Inflammatory macrophage treated with lipopolysaccharide for 1 hour (primary cell): Measurements from ENCODE around the gene BTLA.
"Not testable (repeated sequence)": the region's sequence is repeated elsewhere in the genome, so short reads cannot be mapped to it uniquely, and the experiment has no call there.

Experiments used
- DNase-seq, 2 donors: peaks; one replicate each; pipeline ENCODE4 v3.0.0-alpha.2; 2020 to 2022

BTLA gene

GRCh38 chr3:112489674-112490479 is 9.4 kb downstream of the BTLA start:
- DNase-seq: no peak

DNA sequence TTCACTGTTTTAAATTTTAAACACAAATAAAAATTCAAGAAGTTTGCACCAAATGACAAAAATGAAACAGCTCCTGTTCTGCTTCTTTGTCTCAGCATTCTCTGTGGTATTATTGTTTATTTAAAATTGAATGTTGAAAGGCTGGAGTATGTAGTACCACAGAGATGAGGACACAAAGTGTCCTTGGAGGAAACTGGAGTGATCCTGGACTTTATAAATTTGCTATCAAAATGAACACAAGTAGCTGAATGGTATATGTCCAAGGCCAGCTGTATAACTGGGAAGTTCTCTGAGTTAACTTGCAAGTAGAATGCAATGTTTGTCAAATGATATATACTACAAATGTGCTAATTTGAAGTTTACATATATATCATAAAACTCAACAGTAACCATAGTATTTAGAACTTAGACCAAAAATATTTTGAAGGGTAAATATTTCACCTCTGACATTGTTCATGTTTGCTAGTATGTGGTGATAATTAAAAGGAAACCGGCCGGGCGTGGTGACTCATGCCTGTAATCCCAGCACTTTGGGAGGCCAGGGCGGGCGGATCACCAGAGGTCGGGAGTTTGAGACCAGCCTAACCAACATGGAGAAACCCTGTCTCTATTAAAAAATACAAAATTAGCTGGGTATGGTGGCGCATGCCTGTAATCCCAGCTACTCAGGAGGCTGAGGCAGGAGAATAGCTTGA is 12.3 kb downstream of the BTLA start:
- DNase-seq: no peak

DNA sequence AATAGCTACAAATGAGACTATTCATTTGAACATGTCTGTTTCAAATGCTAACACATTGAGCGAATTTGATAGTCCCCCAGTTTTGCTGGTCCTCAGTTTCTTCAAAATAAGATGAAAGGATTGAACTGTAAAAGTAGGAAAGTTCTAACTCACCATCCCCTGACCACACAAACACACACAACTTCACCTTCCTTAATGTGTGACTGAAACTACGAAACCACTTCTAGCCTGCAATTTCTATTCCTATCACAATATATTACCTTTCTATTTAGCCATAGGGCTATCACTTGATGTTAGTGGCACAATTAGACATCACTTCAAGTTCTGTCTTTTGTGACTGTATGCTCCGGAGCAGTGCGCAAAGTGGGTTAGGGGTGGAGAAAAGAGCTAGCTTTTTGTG is 14.9 kb downstream of the BTLA start:
- no peak for DNase-seq

GRCh38 chr3:112482675-112483074 is 16.6 kb downstream of the BTLA start:
- DNase-seq: no peak

DNA sequence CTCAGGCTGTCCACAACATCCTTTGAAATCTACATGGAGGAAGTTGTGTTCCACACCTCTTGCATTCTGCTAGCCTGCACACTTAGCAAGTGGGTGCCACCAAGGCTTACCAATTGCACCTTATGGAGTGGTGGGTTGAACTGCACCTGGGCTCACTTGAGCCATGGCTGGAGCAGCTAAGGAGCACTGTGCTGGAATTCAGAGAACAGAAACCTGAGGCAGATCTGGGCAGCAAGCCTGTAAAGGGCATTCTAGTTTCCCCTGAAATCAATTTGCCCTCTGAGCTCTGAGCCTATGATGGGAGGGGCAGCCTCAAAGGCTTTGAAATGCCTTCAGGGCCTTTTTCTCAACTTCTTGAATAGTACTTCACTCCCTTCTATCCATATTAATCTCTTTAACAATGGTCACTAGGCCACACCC is 18.0 kb downstream of the BTLA start:
- no peak for DNase-seq

- DNase-seq: peak; percentile 72 to 81
Measured at GRCh38 chr3:112477891-112478290, 21.4 kb downstream of the BTLA start.

DNA sequence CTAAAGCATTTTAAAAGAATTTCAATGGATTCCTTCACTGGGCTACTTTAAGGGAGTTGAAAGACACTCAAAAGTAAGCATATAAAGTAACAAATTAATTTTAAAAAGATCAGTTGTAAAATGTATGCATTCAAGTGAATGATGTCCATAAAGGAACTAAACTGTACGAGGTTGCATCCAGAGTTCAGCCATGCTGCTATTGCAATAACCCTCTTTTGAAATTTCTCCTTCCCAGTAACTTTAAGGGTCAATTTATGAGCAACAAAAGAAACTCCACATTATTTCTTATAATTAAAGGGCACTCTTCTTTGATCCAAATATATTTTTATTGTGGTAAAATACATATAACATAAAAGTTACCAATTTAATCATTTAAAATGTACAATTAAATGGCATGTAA is 22.9 kb downstream of the BTLA start:
- DNase-seq: peak; percentile 51 to 73

GRCh38 chr3:112474796-112475195 is 24.5 kb downstream of the BTLA start:
- peak; percentile 56 to 65 for DNase-seq

DNA sequence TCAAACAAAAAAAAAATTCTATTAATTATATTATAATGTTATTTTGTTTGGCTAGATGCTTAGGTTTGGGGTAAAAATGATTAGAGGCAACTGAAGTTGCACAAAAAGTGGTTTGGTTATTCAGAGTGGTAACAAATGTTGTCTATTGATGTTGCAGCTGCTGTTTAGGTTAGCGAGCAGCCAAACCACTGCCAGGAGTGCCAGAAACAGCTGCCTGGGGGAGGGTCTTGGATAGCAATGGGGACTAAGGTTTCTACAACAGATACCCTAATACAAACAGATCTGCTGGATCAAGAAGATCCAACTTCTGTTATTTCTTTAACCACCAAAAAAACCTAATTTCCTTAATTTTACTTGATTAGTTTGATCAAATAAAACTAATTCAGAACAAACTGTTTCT is 26.6 kb downstream of the BTLA start:
- no peak for DNase-seq

DNA sequence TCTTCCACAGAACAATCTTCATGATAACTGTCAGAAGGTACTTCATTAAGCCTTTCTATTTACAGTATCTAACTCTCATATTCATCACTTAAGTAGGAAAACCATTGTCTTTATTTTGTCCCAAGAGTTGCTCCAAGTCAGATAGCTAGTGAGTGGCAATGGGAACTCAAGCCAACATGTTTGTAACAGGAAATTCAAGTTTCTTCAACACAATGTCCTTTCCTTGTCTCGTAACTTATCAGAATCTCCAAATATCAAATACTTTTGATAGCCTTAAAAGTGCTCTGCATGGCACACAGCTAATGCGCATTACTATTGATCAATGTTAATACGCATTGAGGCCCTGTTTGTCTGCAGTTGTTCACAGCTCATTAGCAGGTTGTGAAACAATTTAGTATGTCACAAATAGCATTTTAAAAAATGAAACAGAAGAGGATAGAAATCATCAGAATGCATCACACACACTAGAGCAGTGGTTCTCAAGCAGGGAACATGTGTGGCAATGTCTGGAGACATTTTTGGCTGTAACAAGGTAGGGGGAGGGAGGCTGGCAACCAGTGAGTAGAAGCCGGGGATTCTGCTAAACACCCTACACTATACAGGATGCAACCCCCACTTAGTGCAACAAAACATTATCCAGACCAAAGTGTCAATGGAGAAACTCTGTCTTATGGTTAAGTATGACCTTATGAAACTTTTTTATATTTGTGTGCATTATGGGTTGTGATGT is 27.5 kb downstream of the BTLA start:
- DNase-seq: no peak

- no peak for DNase-seq
Measured at GRCh38 chr3:112470788-112471187, 28.5 kb downstream of the BTLA start.

DNA sequence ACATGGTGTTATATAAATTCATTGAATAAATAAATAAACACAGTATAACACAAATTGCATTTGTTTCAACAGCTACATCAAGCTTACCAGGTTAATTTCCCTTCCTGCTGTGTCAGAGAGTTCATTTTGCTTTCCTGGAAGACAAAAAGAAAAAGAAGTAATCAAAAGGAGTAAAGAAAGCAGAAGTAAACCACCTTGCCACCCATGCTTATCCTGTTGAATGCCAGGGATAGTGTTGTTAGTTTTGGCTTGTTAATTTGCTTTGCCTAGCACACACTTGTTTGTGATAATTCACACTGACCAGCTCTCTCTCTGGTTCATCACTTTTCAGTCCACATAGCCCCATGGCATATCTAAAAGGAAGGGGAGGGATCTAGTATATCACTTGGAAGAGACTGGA is 29.6 kb downstream of the BTLA start:
- no peak for DNase-seq

DNA sequence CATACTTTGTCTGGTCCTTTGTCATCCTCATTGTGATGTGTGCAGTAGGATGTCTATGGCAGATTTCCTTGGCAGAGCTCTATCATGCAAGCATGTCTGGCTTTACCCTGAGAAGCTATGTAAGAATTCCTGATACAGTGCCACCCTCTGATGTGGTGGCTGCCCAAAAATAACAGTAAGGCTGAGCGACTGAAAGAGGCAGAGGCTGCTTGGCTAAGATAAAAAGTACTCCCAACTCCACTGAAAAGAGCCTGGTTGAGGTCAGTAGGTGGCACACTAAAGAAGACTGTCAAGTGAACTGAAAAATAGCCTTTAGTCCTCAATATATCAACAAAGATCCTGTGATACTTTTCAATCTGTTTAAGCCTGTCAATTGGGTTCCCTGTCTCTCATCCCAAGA is 31.7 kb downstream of the BTLA start:
- no peak for DNase-seq

DNA sequence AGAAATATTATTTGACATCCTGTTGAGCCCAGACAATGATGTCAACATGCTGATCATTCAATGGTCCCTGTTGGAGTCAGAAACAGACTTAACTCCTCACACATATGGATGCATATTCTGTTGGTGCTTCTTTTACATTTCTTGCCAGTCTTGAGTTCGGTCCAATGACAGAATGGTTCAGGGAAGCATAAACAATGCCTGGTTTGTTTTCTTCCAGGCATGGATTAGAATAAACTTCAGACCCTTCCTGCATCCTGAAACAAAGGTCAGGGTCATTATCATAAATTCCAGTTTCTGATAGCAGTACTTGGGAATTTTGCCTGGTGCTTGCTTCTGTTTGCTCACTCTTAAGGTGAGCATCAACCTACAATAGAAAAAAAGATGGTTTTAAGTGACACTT is 33.3 kb downstream of the BTLA start:
- DNase-seq: no peak

DNA sequence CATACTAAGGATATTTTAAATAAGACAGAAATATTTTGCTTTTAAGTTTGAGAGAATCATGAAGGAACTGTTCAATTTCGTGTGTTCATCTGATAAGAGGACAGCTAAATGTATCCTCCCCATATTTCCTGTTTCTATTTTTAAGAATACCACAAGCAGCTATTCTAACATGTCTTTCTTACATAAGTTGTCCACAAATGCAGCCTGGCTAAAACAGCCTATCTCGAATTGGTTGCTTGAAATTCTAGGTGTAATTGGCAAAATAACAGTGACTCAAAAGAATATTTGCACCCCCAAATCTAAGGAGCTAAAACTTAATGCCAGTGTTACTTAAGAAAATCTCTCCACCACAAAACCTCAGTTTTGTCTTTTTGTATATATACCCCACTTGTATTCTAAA is 35.0 kb downstream of the BTLA start:
- DNase-seq: no peak

DNA sequence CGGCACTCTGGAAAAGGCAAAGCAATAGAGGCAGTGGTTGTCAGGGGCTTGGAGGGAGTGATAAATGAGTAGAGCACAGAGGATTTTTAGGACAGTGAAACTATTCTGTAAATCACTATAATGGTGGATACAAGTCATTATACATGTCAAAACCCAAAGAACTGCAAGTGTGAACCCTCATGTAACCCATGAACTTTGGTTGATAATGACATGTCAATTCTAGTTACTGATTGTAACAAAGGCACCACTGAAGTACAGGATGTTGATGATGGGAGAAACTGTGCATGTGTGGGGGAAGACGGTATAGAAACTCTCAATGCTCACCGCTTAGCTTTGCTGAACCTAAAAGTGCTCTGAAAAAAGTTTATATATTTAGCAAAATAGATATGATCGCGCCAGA is 36.0 kb downstream of the BTLA start:
- no peak for DNase-seq

GRCh38 chr3:112461787-112462186 is 37.5 kb downstream of the BTLA start:
- DNase-seq: not testable (repeated sequence)

GRCh38 chr3:112460519-112461195 is 38.6 kb downstream of the BTLA start:
- DNase-seq: no peak

DNA sequence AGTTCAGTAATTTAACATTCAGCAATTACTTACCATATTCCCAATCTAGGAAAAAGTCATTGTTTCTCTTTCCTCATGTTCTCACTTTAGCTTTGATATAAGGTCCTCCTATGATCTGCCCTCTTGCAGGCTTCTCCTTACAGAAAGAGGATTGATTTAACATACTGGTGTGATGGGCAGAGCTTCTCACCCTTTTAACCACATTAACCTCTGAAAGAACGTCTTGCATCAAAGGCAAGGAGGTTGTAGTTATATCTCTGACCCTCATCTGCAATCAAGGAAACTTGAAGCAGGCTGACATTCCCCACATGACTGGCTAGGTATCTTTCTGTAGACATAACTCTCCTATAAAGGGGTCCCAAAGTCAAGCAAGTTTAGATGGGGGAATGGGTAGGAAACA is 39.5 kb downstream of the BTLA start:
- DNase-seq: no peak

GRCh38 chr3:112456147-112456546 is 43.1 kb downstream of the BTLA start:
- no peak for DNase-seq

DNA sequence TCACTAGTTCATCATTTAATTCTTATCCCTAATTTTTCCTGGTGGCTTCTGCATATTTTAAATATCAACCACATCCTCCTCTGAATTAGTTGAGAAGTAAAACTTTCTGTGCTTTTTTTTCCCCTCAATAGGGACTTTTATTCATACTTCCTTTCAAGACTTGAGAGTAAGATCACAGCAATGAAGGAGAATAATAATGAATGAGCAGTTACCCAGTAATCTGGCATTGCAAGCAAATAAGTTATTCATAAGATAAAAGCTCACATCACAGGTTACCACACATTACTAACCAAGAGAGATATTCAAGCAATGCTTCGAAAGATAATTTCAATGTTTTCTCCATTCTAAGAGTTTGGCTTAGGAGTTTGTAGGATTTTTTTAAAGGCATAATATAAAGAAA is 50.3 kb downstream of the BTLA start:
- DNase-seq: no peak

DNA sequence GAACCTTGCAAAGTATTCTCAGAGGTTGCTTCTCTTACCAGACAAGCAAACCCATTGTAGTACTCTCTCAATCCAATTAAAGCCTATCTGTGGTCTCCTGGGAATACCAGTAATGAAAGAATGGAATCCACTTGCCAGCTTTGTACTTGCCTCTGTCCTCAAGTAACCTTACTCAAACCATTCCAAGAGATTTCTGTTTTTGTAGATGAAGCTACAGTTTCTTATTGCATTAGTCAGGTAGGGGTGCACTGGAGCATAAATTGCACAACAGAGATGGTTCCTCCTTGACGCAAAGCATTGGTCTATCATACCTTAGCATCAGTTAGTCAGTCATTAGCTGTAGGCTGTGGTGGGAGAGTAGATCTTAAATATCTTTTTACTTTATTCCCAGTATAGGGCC is 52.9 kb downstream of the BTLA start:
- no peak for DNase-seq

DNA sequence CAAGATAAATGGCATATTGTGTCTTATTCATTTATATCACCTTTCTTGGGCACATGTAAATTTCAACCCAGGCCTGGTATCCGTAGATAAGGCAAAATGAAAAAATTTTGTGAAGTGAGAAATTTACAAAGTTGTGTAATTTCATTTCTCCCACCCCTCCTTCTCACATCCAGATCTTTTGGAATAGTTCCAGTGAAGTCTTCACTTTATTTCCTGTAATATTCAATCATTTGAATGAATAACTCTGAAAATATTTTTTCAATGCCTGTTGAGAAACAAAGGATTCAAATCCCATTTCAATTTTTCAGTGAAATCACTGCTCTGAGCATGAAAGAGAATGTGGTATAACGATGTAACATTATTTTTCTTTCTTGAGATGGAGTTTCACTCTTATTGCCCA is 53.4 kb downstream of the BTLA start:
- DNase-seq: no peak
